ENCODE results near the gene SLC23A3.
"Not testable (repeated sequence)": the region's sequence is repeated elsewhere in the genome, so short reads cannot be mapped to it uniquely, and the experiment has no call there.

The SLC23A3 gene

GRCh38 chr2:219204425-219205164 lies 34.8 kb upstream of the SLC23A3 start:
- DNase-seq = no peak

DNA sequence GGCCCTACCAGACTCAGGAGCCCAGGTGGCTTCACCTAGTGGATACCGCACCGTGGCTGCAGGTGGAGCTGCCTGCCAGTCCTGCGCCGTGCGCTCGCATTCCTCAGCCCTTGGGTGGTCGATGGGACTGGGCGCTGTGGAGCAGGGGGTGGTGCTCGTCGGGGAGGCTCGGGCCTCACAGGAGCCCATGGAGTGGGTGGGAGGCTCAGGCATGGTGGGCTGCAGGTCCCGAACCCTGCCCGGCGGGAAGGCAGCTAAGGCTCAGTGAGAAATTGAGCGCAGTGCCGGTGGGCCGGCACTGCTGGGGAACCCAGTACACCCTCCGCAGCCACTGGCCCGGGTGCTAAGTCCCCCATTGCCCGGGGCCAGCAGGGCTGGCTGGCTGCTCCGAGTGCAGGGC lies 31.5 kb upstream of the SLC23A3 start:
- DNase-seq = not testable (repeated sequence)

DNA sequence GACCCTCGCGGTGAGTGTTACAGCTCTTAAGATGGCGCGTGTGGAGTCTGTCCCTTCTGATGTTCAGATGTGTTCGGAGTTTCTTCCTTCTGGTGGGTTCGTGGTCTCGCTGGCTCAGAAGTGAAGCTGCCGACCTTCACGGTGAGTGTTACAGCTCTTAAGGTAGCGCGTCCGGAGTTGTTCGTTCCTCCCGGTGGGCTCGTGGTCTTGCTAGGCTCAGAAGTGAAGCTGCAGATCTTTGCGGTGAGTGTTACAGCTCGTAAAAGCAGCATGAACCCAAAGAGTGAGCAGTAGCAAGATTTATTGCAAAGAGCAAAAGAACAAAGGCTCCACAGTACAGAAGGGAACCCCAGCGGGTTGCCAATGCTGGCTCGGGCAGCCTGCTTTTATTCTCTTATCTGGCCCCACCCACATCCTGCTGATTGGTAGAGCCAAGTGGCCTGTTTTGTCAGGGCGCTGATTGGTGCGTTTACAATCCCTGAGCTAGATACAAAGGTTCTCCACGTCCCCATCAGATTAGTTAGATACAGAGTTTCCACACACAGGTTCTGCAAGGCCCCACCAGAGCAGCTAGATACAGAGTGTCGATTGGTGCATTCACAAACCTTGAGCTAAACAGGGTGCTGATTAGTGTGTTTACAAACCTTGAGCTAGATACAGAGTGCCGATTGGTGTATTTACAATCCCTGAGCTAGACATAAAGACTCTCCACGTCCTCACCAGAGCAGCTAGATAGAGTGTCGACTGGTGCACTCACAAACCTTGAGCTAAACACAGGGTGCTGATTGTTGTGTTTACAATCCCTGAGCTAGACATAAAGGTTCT lies 30.9 kb upstream of the SLC23A3 start:
- DNase-seq = not testable (repeated sequence)

GRCh38 chr2:219199470-219200211 lies 29.8 kb upstream of the SLC23A3 start:
- DNase-seq = no peak

DNA sequence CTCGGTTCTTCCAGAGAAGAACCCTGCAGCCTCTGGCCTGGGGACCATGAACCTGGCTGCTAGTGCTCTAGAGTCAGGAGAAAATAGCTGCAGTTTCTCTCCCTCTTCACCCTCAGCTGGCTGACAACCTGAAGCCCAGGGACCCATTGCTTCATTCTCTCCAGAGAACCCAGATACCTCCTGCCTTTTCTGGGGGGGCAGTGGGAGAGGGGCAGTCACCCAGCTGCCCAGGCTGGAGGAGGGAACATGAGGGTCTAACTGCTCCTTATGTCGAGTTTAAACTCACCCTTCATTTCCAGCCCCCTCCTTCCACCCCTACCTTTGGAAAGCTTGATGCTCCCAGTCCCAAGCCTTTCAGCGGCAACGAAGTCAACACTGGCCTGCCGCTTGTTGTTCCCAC lies 29.1 kb upstream of the SLC23A3 start:
- no peak for DNase-seq

GRCh38 chr2:219197388-219197787 lies 27.6 kb upstream of the SLC23A3 start:
- no peak for DNase-seq

- DNase-seq = no peak
These were observed 17.1 kb upstream of the SLC23A3 start for GRCh38 chr2:219186754-219187456.

DNA sequence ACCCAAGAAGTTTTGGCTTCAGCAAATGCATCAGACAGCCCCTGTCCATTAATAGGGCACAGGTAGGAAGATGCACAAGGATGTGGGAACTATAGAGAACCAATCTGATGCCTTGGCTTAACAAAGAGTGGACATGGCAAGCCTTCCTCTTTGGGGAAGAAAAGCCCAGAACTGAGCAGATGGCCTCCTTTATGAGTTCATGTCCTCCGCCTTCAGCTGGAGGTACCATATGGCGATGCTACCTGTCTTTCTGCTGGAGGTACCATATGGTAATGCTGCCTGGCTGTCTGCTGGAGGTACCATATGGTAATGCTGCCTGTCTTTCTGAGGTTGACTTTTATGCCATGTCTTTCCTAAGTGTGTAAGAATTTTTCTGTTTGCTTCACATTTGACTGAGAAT lies 14.3 kb upstream of the SLC23A3 start:
- no peak for DNase-seq

- DNase-seq = no peak
These were observed 13.4 kb upstream of the SLC23A3 start for GRCh38 chr2:219183151-219183772.

DNA sequence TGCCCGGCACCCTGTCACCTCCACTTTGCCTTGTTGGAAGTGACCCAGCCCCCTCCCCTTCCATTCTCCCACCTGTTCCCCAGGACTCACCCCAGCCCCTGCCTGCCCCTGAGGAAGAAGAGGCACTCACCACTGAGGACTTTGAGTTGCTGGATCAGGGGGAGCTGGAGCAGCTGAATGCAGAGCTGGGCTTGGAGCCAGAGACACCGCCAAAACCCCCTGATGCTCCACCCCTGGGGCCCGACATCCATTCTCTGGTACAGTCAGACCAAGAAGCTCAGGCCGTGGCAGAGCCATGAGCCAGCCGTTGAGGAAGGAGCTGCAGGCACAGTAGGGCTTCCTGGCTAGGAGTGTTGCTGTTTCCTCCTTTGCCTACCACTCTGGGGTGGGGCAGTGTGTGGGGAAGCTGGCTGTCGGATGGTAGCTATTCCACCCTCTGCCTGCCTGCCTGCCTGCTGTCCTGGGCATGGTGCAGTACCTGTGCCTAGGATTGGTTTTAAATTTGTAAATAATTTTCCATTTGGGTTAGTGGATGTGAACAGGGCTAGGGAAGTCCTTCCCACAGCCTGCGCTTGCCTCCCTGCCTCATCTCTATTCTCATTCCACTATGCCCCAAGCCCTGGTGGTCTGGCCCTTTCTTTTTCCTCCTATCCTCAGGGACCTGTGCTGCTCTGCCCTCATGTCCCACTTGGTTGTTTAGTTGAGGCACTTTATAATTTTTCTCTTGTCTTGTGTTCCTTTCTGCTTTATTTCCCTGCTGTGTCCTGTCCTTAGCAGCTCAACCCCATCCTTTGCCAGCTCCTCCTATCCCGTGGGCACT lies 12.7 kb upstream of the SLC23A3 start:
- no peak for DNase-seq

DNA sequence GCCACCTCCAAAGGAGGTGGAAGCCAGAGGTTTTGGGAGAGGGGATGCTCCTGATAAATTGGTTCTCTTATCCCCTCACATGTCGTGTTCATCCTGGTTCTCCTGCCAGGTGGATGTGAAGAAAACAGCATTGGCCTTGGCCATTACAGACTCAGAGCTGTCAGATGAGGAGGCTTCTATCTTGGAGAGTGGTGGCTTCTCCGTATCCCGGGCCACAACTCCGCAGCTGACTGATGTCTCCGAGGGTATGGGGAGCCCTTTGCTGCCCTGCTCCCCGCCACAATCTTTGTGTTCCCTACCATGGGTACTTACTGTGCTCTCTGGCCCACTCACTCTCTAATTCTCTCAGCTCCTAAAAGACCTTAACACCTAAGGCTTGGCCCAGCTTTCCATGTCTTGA lies 11.7 kb upstream of the SLC23A3 start:
- DNase-seq = no peak

- no peak for DNase-seq
These were observed 11.1 kb upstream of the SLC23A3 start for GRCh38 chr2:219180961-219181360.

DNA sequence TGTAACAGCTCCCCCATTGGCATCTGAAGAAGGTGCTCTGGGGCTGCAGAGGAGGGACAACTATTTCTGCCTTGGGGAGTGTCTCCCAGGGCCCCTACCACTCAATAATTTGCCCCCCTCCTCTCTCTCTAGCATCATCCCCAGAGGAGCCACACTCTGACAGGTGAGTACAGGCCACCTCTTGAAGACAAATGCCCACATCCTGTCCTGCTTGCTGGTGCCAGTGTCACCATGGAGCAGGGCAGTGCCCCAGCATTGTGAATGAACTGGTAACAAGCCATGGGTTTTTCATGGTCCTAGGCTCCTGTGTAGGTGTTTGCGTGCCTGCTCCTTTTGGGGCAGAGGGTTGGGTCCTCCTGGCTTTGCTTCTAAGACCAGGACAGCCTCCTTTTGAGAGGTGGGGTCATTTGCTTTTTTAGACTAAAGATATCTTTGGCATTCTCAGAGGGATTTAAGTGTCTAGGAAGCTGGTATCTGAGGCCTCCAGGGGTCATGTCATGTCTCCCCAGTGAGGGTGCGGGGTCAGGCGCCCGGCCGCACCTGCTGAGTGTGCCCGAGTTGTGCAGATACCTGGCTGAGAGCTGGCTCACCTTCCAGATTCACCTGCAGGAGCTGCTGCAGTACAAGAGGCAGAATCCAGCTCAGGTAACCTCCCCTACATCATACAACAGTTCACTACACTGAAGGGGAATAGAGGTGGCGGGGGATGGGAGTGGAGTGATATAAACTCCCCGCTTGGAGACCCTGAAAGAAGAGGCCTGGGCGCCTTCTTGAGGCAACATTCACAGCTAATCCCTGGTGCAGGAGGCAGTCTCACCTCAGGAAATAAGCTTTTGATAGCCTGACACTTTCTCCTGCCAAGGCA lies 10.0 kb upstream of the SLC23A3 start:
- DNase-seq = no peak

GRCh38 chr2:219178377-219179175 lies 8.7 kb upstream of the SLC23A3 start:
- no peak for DNase-seq

DNA sequence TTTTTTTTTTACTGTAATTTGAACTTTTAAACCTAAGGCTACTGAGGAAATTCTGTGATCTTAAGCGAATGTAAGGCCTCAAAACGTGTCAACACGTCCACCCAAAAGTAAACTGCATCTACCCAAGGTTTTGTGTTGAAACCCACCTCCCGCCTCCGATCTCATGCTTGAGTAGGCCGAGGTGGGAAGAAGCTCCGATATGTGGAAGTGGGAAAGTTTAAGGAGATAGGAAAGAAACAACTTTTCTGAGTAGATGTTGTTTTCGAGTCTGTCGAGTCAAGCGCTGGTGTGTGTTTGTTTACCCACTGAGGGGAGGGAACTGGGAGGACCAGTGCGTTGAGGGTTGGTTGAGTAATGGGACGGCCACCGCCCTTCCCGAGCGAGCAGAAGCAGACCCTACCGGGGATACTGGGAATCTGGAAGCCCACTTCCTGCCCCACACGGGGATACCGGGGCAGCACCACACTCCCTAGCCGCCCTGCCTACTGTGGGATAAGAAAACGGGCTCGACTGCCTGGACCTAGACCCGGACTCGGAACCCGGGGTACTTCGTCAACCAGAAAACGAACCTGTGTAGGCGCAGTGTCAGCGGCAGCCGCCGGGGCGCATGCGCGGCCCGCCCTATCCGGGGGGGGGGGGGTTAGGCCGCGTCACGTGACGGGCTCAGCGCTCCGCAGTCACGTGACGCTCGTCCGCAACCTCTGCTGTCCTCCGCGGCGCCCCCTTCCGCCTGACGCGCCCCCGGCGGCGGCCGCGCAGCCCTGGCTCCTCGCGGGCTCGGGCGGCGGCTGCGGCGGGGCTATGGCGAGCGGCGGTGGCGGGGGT lies 7.9 kb upstream of the SLC23A3 start, which contains the start of gene RETREG2:
TSS of gene RETREG2 (plus strand) at position 724 of the 825 bp plus-strand sequence. CDS start at position 802, 78 bp downstream.
- peak; percentile 94 for DNase-seq

DNA sequence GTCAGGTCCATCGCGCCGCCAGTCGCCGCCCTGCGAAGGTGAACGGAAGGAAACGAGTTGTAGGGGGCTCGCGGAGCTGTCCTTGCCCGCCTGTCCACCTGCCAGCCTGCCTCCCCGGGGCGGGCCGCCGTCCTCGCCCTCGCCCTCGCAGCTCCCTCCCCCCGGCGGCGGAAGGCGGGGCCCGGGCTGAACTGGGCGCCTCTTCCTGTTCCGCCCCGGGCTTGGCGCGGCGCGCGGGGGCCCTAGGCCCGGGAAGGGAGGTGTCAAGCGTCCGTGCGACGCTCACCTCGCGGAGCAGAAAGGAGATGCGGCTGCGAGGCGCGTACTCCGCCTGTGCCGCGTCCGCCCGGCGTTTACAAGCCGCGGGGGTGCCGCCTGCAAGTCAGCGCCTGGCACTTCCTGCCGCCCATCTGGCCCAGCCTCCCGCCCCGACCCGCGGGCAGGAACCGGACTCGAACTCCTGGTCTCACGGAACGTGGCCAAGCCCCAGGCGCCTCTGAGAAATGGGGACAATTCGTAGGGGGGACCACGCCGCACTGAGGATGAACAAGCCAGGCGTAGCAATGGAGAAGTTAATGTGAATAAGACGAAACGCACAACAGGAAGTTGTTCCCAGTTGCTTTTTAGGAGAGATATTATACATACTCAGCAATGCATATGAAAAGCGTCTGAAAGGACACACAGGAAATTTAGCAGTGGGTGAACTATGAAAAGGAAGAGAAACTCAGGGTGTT lies 7.2 kb upstream of the SLC23A3 start, which contains the start of gene CNPPD1:
TSS of gene CNPPD1 (minus strand) at position 108 of the 734 bp plus-strand sequence. CDS start at position 11, 97 bp downstream.
- peak; percentile 80 for DNase-seq

Measured in 8988T (cell line).